Measurements from ENCODE around the gene RAB40C.

RAB40C gene

DNA sequence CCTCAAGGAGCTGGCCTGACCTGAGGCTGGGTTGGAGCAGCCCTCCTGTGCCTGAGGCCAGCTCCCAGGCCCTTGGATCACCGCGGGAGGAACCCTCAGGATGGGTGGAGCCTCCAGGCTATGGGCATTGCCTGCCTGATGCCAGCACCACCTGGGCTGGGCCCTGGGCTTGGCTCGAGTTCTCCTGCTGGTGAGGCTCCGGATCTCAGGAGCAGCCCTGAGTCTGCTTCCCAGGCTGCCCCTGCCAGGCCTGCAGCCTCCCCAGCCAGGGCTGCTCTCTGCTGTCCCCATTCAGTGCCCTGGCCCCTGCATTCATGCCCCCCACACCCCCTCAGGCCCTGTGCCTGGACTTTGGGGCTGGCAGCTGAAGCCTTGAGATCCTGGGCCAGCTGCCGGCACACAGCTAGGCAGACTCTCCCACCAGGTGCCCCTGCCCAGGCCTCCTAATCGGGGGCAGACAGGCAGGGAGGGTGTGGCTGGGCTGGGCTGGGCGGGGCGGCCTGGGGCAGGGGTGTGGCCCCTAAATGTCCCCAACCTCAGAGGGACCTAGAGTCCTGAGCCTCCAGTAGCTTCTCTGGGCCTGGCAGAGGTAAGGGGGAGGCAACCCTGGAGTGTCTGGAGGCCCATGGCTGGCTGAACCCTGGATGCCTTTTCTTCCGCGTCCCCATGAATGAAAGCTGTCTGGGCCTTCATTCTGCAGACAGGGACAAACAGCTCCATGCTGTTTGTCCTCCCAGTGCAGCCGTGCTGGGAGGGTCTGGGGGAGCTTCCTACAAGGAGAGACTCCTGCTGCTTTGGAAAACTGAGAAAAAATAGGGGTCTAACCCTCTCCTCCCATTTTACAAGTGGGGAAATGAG is 21.2 kb upstream of the RAB40C start:
- TF ChIP-seq CTCF (IDR thresholded peaks at IDR 0.05; ENCODE audit: extremely low read depth, insufficient read depth, missing control alignments) = no peak
- in situ Hi-C loops (cut with MboI; ENCODE audit: low pct_unique_long_range_greater_than_20kb, low sequenced_read_pairs, unreplicated experiment) = no loop called here
- DNase-seq (ENCODE audit: low spot score) = no peak

- TF ChIP-seq CTCF (IDR thresholded peaks at IDR 0.05; ENCODE audit: extremely low read depth, insufficient read depth, missing control alignments) = no peak
- peak; percentile 95 for DNase-seq (ENCODE audit: low spot score)
- in situ Hi-C loops (cut with MboI; ENCODE audit: low pct_unique_long_range_greater_than_20kb, low sequenced_read_pairs, unreplicated experiment) = no loop called here
Measured at GRCh38 chr16:569445-570254, 20.2 kb upstream of the RAB40C start, which contains the start of gene PIGQ. Gene PIGQ (plus strand): TSS chr16:569968. CDS start chr16:574075, 4,107 bp downstream.

GRCh38 chr16:572865-573650 is 16.8 kb upstream of the RAB40C start:
- DNase-seq (ENCODE audit: low spot score) = no peak
- TF ChIP-seq CTCF (IDR thresholded peaks at IDR 0.05; ENCODE audit: extremely low read depth, insufficient read depth, missing control alignments) = no peak
- in situ Hi-C loops (cut with MboI; ENCODE audit: low pct_unique_long_range_greater_than_20kb, low sequenced_read_pairs, unreplicated experiment) = no loop called here

DNA sequence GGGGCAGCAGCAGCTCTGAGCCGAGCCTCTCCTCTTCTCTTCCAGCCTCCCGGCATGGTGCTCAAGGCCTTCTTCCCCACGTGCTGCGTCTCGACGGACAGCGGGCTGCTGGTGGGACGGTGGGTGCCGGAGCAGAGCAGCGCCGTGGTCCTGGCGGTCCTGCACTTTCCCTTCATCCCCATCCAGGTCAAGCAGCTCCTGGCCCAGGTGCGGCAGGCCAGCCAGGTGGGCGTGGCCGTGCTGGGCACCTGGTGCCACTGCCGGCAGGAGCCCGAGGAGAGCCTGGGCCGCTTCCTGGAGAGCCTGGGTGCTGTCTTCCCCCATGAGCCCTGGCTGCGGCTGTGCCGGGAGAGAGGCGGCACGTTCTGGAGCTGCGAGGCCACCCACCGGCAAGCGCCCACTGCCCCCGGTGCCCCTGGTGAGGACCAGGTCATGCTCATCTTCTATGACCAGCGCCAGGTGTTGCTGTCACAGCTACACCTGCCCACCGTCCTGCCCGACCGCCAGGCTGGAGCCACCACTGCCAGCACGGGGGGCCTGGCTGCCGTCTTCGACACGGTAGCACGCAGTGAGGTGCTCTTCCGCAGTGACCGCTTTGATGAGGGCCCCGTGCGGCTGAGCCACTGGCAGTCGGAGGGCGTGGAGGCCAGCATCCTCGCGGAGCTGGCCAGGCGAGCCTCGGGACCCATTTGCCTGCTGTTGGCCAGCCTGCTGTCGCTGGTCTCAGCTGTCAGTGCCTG is 15.7 kb upstream of the RAB40C start:
- in situ Hi-C loops (cut with MboI; ENCODE audit: low pct_unique_long_range_greater_than_20kb, low sequenced_read_pairs, unreplicated experiment) = no loop called here
- no peak for DNase-seq (ENCODE audit: low spot score)
- no peak for TF ChIP-seq CTCF (IDR thresholded peaks at IDR 0.05; ENCODE audit: extremely low read depth, insufficient read depth, missing control alignments)

DNA sequence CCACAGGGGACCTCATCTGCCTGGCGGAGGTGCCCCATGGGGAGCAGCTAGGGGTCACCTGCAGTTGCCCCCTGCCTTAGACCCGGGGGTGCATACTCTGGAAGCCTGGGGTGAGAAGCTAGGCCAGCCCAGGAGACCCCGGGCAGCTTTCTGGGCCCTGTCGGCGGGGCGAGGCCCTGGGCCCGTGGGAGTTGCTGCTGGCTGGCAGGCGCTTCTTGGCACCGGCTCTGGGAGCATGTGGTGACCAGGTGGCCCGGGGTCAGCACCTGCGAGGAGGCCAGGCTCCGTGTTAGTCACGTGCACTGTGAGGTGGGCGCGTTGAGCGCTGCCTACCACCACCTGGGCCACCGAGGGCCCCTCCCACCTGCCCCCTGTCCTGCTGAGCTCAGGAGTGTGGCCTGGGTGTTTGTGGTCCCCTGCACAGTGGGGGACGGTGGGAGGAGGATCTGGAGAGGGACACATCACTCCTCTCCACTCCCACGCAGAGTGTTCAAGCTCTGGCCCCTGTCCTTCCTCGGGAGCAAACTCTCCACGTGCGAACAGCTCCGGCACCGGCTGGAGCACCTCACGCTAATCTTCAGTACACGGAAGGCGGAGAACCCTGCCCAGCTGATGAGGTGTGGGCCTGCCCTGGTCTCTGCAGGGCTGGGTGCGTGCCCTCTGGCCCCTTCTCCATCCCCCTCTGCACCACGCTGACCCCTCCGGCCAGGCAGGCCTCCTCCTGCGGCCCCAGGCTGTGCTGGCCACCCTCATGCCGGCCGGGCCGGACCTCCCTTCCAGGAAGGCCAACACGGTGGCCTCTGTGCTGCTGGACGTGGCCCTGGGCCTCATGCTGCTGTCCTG is 14.3 kb upstream of the RAB40C start:
- no peak for TF ChIP-seq CTCF (IDR thresholded peaks at IDR 0.05; ENCODE audit: extremely low read depth, insufficient read depth, missing control alignments)
- no peak for DNase-seq (ENCODE audit: low spot score)
- in situ Hi-C loops (cut with MboI; ENCODE audit: low pct_unique_long_range_greater_than_20kb, low sequenced_read_pairs, unreplicated experiment) = no loop called here

All from GM13977 (cell line).